OCI-LY1 (cell line): Measurements from ENCODE around the gene NUPR1.

Source experiments
- H2AFZ ChIP-seq: fragments of 200-600 bp; sonication (generic), shearing (Covaris generic); 2 replicates; pipeline ENCODE4 v1.6.0; 2014; ENCODE audit warnings: antibody characterized with exemption, mild to moderate bottlenecking, low read length
- H3F3A ChIP-seq: fragments of 200-600 bp; sonication (generic), shearing (Covaris generic); 2 replicates; pipeline ENCODE4 v1.6.0; 2014; ENCODE audit warnings: mild to moderate bottlenecking, antibody characterized with exemption, low read length, moderate library complexity; ENCODE audit not compliant: insufficient read depth
- H3K27ac ChIP-seq: fragments of 200-600 bp; sonication (generic); 2 replicates; pipeline ENCODE4 v1.5.1; 2014; ENCODE audit warnings: low read length, mixed run types, mild to moderate bottlenecking, low read depth; ENCODE audit not compliant: poor library complexity, severe bottlenecking
- H3K27me3 ChIP-seq: fragments of 200-600 bp; sonication (generic); 2 replicates; pipeline ENCODE4 v1.6.0; 2014; ENCODE audit warnings: antibody characterized with exemption, mild to moderate bottlenecking, low read length, moderate library complexity; ENCODE audit not compliant: insufficient read depth
- H3K36me3 ChIP-seq: fragments of 200-600 bp; sonication (generic); 2 replicates; pipeline ENCODE4 v1.6.1; 2014; ENCODE audit warnings: mild to moderate bottlenecking, antibody characterized with exemption, low read length, moderate library complexity, mixed read lengths; ENCODE audit not compliant: insufficient read depth
- H3K4me1 ChIP-seq: fragments of 200-600 bp; sonication (generic); 2 replicates; pipeline ENCODE4 v1.5.1; 2014; ENCODE audit warnings: mild to moderate bottlenecking, low read length, moderate library complexity; ENCODE audit not compliant: insufficient read depth, severe bottlenecking
- H3K4me2 ChIP-seq: fragments of 200-600 bp; sonication (generic), shearing (Covaris generic); 2 replicates; pipeline ENCODE4 v1.6.1; 2014; ENCODE audit warnings: low read length
- H3K4me3 ChIP-seq: fragments of 200-600 bp; sonication (generic); 2 replicates; pipeline ENCODE4 v1.5.1; 2014; ENCODE audit warnings: low read length, low read depth, mild to moderate bottlenecking, mixed read lengths; ENCODE audit not compliant: poor library complexity, severe bottlenecking
- H3K79me2 ChIP-seq: fragments of 200-600 bp; shearing (Covaris generic); 2 replicates; pipeline ENCODE4 v1.6.1; 2016; ENCODE audit warnings: mixed run types, low read length, mixed read lengths; ENCODE audit not compliant: insufficient read depth
- H3K9ac ChIP-seq: fragments of 200-600 bp; sonication (generic), shearing (Covaris generic); 2 replicates; pipeline ENCODE4 v1.6.1; 2014; ENCODE audit warnings: mild to moderate bottlenecking, low read length, mixed read lengths
- H3K9me2 ChIP-seq: fragments of 200-600 bp; sonication (generic), shearing (Covaris generic); 2 replicates; pipeline ENCODE4 v1.6.1; 2014; ENCODE audit warnings: low read depth, mild to moderate bottlenecking, low read length, mixed read lengths
- H3K9me3 ChIP-seq: fragments of 200-600 bp; shearing (Covaris generic); 2 replicates; pipeline ENCODE4 v1.6.1; 2014; ENCODE audit warnings: low read length, mixed read lengths
- H4K20me1 ChIP-seq: fragments of 200-600 bp; sonication (generic), shearing (Covaris generic); 2 replicates; pipeline ENCODE4 v1.6.0; 2016; ENCODE audit warnings: mild to moderate bottlenecking, low read length; ENCODE audit not compliant: insufficient read depth
- EZH2 ChIP-seq: fragments of 200-600 bp; sonication (generic), shearing (Covaris generic); IDR thresholded peaks from 2 replicates; pipeline ENCODE4 v1.8.0; 2017; ENCODE audit warnings: borderline replicate concordance, mixed run types, mild to moderate bottlenecking, antibody characterized with exemption, low read length, moderate library complexity, mixed read lengths
- TF ChIP-seq, protein P1 (sequence below): fragments of 200-600 bp; sonication (generic), shearing (Covaris generic); IDR thresholded peaks from 2 replicates; pipeline ENCODE4 v1.5.1; 2017; ENCODE audit warnings: mild to moderate bottlenecking, antibody characterized with exemption, low read length, moderate library complexity, mixed read lengths

NUPR1 gene

DNA sequence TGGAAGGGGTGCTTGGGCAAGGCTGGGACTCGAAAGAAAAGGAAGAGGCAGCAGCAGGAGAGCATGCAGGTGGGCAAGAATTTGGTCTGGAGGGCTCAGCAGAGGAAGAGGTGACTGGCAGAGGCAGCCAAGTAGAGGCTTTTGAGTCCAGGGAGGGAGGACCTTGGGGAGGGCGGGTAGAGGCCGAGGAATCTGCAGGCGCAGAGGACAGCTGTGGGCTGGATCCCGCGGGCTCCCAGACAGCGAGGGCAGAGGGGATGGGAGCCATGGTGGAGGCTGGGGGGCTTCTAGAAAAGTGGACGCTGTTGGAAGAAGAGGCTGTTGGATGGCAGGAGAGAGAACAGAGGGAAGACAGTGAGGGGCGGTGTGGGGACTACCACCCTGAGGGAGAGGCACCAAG is 41.4 kb downstream of the NUPR1 start:
- Histone ChIP-seq H3K9ac (no peak overlapping the region), H3K27ac (no peak overlapping the region), H3K9me3 (no peaks in the 10 kb centered on the region), H2AFZ (no peak overlapping the region), H3K9me2 (no peaks in the 10 kb centered on the region), H3K79me2 (no peaks in the 10 kb centered on the region), H3K4me3 (no peak overlapping the region), H3K4me2 (no peak overlapping the region), H4K20me1 (no peaks in the 10 kb centered on the region), H3K36me3 (no peaks in the 10 kb centered on the region), H3K27me3 (no peaks in the 10 kb centered on the region), H3K4me1 (peaks cover 22% of the 10 kb centered on the region), H3F3A (no peaks in the 10 kb centered on the region)
- TF ChIP-seq, protein P1, sequence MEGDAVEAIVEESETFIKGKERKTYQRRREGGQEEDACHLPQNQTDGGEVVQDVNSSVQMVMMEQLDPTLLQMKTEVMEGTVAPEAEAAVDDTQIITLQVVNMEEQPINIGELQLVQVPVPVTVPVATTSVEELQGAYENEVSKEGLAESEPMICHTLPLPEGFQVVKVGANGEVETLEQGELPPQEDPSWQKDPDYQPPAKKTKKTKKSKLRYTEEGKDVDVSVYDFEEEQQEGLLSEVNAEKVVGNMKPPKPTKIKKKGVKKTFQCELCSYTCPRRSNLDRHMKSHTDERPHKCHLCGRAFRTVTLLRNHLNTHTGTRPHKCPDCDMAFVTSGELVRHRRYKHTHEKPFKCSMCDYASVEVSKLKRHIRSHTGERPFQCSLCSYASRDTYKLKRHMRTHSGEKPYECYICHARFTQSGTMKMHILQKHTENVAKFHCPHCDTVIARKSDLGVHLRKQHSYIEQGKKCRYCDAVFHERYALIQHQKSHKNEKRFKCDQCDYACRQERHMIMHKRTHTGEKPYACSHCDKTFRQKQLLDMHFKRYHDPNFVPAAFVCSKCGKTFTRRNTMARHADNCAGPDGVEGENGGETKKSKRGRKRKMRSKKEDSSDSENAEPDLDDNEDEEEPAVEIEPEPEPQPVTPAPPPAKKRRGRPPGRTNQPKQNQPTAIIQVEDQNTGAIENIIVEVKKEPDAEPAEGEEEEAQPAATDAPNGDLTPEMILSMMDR = no peak
- no peak for TF ChIP-seq EZH2

DNA sequence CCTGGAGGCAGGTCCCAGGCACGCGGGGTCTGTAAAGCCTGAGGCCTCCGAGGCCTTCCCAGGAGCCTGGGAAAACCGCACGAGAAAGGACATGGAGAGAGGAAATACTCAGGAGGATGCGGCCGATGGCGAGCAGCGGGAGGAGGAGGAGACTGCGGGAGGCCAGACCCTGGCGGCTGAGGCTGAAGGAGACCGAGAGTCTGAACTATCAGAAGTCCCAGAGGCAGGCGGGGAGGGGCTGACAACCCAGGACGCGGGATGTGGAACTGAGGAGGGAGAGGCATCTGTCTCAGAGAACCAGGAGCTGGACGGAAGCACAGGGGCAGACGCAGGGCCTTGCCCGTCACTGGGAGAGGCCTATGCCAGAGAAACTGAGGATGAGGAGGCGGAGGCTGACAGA is 41.9 kb downstream of the NUPR1 start:
- Histone ChIP-seq H3K79me2 (no peaks in the 10 kb centered on the region), H3K9me2 (no peaks in the 10 kb centered on the region)

DNA sequence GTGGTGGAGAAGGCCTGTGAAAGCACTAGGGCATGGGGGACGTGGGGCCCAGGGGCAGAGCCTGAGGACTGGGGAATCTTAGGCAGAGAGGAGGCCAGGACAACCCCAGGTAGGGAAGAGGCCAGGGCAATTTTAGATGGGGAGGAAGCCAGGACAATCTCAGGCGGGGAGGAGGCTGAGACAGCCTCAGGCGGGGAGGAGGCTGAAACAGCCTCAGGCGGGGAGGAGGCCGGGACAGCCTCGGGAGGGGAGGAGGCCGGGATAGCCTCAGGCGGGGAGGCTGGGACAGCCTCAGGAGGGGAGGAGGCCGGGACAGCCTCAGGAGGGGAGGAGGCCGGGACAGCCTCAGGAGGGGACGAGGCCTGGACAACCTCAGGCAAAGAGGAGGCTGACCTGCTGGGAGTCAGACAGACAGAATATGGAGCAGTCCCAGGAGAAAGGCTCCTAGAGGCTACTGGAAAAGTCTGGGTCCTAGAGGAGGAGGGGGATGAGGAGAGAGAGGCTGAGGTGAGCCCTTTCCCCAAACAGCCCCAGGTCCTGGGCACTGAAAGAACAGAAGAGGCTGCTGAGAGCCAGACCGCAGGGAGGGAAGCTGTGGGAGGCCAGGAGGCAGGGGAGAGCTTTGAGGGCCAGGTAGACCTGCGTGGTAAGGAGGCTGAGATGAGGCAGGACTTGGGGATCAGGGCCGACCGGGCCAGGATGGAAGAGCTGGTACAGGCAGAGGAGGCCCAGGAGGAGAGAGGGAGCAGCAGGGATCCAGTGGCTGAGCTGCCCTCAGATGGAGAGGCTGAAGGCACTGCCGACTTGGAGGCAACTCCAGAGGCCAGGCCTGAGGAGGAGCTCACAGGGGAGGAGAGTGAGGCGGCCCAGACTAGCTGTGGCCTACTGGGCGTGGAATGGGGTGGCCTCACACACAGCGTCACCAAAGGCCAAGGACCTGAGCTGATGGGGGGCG is 42.7 kb downstream of the NUPR1 start:
- TF ChIP-seq EZH2 = no peak
- TF ChIP-seq, protein P1 = no peak
- H2AFZ ChIP-seq = no peak overlapping the region
- H3K79me2 ChIP-seq = no peaks in the 10 kb centered on the region
- no peak overlapping the region for H3K4me2 ChIP-seq
- no peaks in the 10 kb centered on the region for H4K20me1 ChIP-seq
- H3K27me3 ChIP-seq = no peaks in the 10 kb centered on the region
- no peaks in the 10 kb centered on the region for H3F3A ChIP-seq
- no peaks in the 10 kb centered on the region for H3K9me3 ChIP-seq
- H3K4me3 ChIP-seq = no peak overlapping the region
- no peak overlapping the region for H3K9ac ChIP-seq
- H3K9me2 ChIP-seq = no peaks in the 10 kb centered on the region
- H3K4me1 ChIP-seq = peaks cover 27% of the 10 kb centered on the region
- no peak overlapping the region for H3K27ac ChIP-seq
- no peaks in the 10 kb centered on the region for H3K36me3 ChIP-seq

More for the DNA sequence above, 41.9 kb downstream of the NUPR1 start:
- no peak overlapping the region for H2AFZ ChIP-seq
- H3K4me1 ChIP-seq = peaks cover 24% of the 10 kb centered on the region
- H3K9ac ChIP-seq = no peak overlapping the region
- H3K9me3 ChIP-seq = no peaks in the 10 kb centered on the region
- H4K20me1 ChIP-seq = no peaks in the 10 kb centered on the region
- no peak overlapping the region for H3K4me3 ChIP-seq
- H3K27me3 ChIP-seq = no peaks in the 10 kb centered on the region
- no peaks in the 10 kb centered on the region for H3K36me3 ChIP-seq
- no peaks in the 10 kb centered on the region for H3F3A ChIP-seq
- TF ChIP-seq, protein P1 = no peak
- TF ChIP-seq EZH2 = no peak
- no peak overlapping the region for H3K27ac ChIP-seq
- no peak overlapping the region for H3K4me2 ChIP-seq
